Endometrium (tissue), 2 donors: Measurements from ENCODE around the gene NDUFB11.

ENCODE experiments used
- FAIRE-seq: peaks from 2 replicates; lab custom pipeline; 2012; peaks lifted over from hg19 to GRCh38; lab: Jason Lieb, UNC
- donor health status: control.
- donor health status: control.

The NDUFB11 gene

DNA sequence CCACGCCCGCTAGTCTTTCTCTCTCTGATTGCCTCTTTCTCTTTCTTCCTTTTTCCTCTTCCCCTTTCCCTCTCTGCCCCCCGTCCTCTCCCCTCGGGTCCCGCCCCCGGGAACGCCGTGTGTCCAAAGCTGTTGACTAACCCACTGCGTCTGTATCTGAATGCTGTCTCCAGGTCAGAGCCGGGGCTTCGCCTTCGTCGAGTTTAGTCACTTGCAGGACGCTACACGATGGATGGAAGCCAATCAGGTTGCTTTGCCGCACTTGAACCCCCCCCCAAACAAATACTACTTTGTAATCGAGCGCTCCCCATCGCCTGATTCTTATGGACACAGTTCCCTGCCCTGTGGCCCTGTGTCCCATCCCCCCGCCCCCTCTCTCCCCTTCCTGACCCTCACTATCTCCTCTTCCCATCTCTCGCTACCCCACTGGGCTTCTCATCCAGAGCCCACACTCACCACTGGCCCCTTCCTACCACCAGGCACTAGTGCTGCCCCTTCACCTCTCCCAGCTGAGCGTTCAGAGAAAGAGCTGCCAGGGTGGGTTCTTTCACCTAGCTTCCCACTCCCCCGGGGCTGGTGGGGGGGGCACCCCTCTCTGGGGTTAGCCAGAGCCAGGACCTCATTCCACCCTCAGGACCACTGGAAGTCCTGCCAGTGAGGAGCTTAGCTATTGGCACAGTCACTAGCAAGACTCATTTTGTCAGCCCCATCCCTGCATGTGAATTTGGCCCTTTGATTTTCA is 30.5 kb upstream of the NDUFB11 start:
- no peak for FAIRE-seq

DNA sequence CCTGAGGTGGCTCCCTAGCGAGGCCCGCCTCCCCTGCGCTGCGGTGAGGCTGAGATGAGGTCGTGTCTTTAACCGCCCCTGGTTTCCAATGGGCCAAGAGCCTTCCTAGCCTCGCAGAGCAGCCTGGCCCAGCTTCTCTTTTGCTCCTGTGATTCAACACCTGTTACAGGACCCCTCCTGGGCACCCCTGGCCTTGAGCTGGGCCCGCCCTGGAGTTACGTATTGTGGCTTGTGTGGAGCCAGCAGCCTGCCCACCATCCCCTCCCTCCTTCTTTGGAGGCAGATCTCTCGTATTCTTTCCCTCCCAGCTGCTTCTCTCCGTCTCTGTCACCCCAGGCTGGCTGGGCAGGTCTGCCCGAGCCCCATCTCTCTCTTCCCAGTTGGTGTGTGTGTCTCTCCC is 29.9 kb upstream of the NDUFB11 start:
- FAIRE-seq = no peak

DNA sequence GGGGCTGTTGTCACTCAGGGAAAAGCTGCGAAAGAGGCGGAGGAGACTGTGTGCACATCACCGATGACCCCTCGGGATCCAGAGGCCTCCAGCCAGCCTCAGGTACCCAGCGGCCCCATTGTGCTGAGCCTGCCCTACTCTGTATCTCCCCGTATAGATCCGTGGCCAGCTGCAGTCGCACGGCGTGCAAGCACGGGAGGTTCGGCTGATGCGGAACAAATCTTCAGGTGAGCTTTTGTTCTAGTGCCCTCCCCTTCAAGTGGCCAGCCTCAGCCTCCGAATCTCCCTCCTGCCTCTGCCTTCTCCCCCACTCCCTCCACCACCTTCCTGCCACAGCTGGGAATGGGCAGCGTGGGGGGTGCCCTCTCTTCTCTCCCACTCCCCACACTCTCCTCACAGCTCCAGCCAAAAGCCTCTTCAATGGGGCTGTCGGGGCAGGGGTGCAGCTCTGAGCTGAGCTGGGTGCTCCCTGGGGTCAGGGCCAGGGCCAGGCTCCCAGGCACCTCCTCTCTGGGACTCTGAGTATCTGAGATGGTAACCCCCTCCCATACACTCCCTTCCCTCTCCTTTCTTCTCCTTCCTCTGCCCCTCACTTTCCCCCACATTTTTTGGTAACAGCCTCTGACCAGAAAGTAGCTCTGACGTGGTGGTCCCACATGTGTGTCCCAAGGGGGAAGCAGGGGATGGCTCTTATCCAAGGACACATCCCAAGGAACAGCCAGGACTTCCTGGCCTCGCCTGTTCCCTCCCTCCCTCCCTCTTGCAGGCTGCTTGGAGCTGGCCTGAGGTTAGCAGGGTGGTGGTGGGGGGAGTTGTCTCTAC is 28.7 kb upstream of the NDUFB11 start:
- no peak for FAIRE-seq

DNA sequence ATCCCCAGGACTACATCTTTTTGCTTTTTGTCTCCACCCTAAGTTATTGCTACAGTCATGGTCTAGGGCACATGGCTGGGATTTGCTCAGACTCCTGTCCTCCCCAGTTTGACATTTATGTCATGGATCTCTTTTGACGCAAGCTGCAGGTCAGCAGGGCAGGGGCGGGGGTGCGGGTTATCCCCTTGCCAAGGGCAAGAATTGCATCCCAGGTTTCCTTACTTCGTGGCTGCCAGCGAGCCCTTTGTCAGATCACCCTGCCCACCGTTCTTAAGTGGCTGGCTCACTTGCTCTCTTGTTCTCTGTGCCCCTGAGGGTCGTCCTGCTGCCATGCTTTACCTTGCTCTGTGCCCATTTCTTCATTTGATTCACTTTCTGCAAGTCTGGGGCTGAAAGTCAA is 28.0 kb upstream of the NDUFB11 start:
- no peak for FAIRE-seq

DNA sequence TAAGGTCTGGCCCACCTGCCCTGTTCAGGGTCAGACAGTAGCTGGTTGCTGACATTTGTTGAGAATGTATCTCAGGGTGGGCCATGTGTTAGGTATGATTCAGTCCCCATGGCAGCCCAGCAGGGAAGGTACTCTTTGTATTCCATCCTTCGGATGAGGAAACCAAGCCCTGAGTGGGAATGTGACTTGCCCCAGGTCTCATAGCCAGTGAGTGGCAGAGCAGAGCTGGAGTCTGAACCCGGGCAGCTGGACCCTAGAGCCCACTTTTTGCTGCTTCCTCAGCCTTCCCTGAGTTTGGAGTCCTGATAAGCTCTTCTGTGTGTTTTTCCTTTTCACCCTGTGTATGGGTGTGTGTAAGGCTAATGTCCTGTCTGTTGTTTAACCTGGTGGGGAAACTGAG is 27.5 kb upstream of the NDUFB11 start:
- FAIRE-seq = no peak

DNA sequence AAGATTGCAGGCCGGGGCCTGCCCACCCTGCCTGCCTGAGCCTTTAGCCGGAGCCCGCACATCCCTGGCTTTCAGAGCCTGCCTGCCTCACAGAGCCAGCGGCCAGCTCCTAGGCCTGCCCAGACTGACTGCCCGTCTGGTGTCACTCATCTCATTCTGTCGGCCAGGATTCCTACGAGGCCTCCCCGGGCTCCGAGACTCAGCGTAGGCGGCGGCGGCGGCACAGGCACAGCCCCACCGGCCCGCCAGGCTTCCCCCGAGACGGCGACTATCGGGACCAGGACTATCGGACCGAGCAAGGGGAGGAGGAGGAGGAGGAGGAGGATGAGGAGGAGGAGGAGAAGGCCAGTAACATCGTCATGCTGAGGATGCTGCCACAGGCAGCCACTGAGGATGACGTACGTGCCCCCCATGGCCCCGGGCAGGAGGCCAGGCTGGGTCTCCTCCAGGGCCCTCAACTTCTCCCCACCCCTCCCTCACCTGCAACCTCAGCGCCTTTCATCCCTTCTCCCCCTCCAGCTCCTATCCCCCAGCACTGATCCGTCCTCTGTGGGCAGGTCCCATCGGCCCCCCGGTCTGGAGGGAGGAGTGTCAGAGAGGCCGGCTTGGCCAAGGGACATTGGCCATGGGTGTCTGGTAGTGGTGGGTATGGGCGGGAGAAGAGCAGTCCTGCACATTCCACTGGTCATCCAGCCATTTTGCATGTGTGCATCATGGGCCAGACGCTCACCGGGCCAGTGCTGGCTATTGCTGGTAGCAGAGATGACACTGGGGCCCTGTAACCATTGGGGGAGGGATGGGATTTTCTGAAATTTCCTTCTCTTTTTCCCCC is 26.6 kb upstream of the NDUFB11 start:
- FAIRE-seq = no peak

DNA sequence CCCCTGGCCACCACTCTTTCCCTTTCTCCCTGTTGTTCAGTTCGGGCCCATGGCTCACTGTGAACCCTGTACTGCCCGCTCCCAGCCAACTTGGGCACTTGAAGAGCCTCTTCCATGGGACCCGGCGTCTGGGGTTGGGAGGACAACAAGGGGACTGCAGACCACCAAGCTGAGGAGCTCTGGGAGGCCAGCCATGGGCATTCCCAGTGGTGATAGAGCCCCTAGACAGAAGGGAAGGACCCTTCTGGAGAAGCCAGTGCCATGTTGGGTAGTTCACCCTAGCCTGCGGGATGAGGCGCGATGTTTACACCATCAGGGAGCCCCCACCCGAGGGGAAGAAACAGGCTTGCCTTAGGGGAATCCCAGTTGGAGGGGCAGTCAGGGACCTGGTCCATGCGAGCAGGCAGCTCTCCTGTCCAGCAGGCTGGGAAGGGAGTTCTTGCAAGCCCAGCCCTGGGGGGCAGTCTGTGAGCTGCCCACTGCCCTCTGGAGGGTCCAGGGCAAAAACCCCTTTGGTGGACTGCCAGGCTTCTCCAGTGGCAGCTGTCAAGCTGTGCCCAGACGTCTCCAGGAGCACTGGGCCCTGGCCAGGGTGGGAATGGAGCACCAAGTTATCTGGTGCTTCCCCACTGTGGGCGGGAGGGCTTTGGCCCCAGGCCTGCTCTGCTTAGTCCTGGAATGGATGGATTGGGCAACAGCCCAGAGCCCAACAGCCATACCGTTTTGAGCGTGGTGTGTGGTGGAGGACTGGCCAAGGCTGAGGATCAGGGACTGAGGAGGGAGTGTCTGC is 25.4 kb upstream of the NDUFB11 start:
- FAIRE-seq = no peak

DNA sequence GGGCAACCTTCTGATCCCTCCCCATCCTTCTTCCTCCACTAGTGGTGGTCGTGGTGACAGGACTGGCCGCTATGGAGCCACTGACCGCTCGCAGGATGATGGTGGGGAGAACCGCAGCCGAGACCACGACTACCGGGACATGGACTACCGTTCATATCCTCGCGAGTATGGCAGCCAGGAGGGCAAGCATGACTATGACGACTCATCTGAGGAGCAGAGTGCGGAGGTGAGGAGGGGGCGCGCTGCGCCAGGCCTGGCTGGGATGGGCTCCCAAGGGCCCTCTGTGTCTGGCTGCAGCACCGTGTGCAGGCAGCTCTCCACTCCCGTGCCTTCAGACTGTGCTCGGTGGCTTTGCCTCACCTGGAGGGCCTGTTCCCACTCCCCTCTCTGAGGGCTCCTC is 24.8 kb upstream of the NDUFB11 start:
- no peak for FAIRE-seq

DNA sequence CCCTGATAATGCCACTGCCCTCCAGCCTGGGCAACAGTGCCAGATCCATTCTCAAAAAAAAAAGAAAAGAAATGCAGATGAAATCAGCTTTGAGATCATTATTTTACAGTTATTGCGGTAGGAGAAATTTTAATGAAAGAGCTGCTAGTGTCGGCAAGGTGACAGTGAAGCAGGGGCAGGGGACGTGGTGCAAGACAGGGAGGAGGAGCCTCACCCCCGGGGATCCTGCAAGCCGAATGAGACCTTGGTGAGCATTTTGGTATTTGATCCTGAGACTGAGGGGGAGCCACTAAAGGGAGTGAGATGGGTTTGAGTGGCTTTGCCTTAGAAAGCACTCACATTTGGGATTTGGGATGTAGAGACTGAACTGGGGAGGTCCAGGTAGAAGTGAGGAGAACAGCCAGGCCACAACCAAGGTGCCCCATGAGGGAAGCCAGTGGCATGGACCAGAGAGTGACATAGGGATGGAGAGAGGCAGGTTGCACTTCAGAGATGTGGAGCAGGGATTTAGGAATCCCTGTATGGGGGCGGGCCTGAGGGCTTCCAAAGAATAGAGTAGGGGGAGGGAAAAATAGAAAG is 24.1 kb upstream of the NDUFB11 start:
- FAIRE-seq = no peak

DNA sequence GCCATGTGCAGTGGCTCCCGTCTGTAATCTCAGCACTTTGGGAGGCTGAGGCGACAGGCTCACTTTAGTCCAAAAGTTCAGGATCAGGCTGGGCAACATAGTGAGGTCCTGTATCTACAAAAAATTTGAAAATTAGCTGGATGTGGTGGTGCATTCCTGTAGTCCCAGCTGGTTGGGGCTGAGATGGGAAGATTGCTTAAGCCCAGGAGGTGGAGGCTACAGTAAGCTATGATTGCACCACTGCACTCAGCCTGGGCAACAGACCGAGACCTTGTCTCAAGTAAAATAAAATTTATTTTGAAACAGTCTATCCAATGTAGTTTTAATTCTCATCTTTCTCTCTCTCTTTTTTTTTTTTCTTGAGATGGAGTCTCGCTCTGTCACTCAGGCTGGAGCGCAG is 21.6 kb upstream of the NDUFB11 start:
- FAIRE-seq = no peak

DNA sequence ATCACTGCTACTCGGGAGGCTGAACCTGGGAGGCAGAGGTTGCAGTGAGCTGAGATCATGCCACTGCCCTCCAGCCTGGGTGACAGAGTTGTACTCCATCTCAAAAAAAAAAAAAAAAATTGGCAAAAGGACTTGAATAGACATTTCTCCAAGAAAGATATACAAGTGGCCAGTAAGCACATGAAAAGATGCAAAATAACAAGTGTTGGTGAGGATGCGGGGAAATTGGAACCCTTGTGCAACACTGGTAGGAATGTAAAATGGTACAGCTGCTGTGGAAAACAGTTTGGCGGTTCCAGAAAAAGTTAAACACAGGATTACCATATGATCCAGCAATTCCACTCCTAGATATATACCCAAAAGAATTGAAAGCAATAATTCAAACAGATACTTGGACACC is 19.9 kb upstream of the NDUFB11 start:
- no peak for FAIRE-seq

DNA sequence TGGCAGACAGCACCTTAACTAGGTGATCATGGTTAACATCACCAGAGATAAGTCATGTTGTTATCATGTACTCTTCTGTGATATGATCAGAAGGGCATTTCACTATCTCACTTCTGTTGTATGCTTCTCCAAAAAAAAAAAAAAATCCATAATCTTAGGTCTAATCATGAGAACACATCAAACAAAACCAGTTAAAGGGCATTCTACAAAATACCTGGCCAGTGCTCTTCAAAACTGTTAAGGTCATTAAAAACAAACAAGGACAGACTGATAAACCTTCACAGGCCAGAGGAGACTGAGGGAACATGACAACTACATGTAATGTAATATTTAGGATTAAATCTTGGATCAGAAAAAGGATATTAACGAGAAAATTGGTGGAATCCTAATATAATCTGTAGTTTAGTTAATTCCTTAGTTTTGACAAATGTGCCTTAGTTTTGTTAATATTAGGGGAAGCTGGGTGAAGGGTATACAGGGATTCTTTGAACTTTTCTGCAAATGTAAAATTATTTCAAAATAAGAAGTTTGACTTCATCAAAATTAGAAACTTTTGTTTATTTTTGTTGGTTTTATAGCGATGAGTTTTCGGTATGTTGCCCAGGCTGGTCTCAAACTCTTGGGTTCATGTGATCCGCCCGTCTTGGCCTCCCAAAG is 18.6 kb upstream of the NDUFB11 start:
- no peak for FAIRE-seq

DNA sequence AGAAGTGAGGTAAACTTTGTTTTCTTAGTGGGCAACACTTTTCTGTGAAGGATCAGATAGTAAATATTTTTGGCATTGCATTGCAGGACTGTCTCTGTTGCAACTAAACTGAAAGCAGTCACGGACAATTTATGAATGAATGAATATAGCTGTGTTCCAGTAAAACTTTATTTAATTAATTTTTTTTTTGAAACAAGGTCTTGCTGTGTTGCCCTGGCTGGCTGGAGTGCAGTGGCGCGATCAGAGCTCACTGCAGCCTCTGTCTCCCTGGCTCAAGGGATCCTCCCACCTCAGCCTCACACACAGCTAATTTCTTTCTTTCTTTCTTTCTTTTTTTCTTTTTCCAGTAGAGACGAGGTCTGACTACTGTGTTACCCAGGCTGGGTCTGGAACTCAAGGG is 16.3 kb upstream of the NDUFB11 start:
- no peak for FAIRE-seq

DNA sequence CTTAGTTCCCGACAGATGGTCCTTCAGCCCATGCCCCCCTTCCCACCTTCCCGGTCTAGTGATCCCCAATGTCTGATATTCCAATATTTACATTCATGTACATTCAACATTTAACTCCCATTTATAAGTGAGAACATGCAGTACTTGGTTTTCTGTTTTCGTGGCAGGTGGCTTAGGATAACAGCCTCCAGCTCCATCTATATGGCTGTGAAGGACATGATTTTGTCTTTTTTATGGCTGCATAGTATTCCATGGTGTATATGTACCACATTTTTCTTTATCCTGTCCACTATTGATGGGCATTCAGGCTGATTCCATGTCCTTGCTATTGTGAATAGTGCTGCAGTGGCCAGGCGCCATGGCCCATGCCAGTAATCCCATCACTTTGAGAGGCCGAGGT is 14.3 kb upstream of the NDUFB11 start:
- FAIRE-seq = no peak

DNA sequence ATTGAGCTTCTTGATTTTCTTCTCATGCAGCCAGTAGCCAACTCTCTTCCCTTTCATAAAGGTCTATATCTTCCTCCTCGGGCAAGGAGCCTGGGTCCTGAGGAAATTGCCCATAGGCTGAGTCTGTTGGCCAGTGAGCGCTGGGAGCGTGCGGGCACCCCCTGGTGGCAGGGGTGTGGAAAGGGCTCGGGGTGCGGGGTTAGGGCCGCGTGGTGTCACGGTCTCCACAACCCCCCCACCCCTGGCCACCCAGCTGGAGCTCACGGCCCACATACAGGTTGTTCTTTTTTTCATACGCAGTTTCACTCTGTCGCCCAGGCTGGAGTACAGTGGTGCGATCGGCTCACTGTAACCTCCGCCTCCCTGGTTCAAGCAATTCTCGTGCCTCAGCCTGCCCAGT is 13.6 kb upstream of the NDUFB11 start:
- FAIRE-seq = no peak

DNA sequence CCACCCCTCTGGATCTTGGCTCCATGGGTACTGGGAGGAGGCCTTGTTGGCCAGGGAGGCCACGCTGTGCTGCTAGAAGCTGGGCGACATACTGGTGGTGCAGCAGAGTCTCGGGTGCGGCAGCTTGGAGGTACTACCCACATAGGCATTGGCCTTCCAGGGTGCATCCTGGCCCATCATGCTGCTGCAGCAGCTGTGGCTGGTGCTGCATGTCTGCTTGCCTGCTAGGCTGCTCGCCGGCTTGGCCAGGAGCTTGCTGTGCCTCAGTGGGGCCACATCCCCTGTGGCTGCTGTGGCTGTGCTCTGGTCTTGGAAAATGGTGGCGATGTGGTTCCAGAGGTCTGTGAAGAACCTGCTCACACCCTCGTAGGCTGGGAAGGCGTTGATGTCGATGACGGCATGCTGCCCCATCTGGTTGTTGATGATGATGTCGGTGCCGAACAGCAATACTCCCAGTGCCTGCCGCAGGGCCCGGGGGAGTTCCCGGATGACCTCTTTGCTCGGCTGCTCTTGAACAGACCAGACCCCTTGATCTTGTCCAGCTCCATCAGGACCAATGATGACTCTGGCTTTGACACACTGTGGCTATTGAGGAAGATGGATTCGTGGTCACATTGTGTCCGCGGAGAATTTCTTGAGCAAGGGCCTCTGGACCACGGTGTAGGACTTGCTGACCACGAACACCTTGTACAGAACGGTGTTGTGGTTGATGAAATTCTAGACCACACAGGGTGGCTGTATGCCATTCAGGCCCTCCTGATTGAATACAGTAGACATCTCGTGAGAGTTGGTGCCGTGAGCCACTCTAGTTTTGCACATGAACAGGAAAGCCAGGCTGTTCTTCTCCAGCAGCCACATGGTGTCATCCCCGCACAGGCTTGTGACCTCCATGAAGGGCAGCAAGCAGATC is 12.4 kb upstream of the NDUFB11 start:
- FAIRE-seq = no peak

DNA sequence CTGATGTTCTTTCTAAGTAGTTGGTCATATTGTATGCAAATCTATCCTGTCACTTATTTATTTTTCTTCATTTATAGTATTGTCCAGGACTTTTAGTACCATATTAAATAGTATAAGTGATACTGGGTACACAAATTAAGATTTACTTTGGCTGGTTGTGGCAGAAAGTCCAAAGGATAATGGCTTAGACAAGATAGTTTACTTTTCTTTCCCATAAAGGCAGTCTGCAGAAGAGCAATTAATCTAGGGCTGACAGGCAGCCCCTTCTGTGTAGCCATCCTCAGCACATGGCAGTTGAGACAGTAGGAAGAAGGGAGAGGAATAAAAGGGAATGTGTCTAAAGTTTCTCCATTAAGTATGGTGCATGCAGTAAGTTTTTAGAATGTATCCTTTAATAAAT is 6.9 kb upstream of the NDUFB11 start:
- FAIRE-seq = no peak

DNA sequence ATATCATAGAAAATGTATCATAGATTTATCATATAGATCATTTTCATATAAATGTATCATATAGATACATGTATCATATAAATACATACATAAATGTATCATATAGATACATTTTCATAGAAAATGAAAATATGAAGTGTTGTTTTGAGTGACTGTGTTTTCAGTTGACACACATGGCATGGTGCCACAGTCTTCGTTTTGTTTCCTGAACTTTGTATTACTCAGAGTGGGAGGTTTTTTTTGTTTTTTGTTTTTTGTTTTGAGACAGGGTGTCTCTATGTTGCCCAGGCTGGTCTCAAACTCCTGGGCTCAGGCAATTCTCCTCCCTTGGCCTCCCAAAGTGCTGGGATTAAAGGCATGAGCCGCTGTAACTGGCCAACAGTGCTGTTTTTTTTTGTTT is 4.4 kb upstream of the NDUFB11 start:
- no peak for FAIRE-seq

DNA sequence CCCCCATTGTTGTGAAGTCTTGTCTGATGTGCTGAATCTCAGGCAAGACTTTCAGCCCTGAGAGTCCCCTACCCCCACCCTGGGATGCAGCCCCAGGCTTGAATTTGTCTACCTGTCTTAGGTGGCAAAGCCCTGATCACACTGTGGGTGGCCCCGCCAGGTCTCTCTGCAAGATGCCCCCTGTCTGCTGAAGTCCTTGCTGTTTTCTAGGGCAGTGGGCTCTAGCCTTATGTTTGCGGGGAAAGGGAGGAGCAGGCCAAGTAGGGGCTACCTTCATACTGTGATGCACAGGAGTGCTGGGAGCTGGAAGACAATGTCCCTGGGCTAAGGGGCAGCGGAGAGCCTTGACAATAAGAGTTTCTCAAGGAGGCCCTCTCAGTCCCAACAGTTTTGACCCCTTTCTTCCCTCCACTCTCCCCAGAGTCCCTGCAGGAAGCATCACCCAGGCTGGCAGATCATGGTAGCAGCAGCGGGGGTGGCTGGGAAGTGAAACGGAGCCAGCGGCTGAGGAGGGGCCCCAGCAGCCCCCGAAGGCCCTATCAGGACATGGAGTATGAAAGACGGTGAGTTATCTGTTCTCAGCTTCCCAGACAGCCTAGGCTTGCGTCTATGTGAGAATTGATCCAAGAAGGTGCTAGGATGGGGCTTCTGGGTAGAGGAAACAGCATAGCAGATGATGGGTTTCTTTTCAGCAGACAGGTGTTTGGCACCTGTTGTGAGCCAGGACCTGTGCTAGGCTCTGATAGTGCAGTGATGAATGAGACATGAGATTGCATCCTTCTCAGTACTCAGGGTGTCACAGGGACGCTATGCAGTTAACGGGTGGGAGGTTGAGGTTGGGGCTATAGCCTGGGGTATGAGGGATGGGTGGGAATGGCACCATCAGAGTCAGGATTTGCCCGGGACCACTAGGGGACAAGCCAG is 2.7 kb upstream of the NDUFB11 start:
- FAIRE-seq = no peak
